HG02642 (cell line): ENCODE results near the gene KCNH5.

Experiments used
- ATAC-seq: cut with Tn5 transposase; IDR thresholded peaks from one replicate; pipeline ENCODE4 v1.9.1; 2021; ENCODE audit warnings: mild to moderate bottlenecking; ENCODE audit not compliant: unreplicated experiment, poor library complexity

The KCNH5 gene

DNA sequence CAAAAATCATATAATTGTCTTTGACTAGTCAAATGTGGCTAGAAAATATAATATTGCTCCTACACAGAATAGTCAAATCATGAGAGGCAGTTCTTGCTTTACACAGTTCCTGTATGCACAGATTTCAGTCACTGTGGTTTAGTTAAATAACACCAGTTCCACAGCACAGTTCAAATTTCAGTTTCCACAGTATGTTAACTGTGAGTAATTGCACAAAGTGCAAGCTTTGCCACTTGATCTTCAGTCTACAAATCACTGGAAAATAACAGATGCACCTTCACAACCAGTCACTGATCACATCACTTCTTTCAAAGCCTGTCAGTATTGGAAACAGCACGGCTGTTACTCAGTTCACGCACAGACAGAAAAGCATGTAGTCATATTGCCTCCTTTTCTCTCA lies 38.7 kb downstream of the KCNH5 start:
- no peak for ATAC-seq

DNA sequence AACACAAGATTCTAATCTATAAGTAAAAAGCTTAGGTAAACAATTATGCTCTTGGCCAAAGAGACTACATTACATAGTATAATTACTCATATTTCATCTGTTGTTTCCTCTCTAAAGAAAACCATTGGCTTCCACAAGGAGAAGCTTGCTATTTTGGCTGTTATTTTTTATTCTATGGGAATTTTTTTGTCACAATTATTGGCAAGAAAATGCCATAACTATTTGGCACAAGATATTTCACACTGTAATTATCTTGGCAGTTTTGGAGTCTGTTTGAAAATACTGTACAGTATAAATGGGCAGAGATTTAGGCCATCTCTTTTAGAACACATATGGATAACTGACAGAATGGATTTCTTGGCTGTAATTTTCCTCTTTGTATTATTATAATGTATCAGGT lies 51.2 kb downstream of the KCNH5 start:
- ATAC-seq = no peak

DNA sequence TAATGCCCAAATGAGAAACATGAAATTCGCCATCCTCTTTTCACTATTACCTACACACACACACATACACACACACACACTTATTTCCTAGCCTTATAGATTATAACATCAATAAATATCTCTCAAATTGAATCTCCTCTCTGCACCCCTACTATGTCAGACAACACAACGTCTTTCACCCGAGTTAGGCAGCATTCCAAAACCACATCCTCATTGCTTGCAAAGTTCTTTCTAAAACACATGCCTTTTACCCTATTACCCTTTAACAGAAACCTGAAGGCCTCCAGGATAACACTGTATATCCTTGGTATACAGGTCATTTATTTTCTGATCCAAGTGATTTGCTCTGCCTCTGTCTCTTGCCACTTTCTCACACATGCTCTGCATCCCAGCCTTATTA lies 56.3 kb downstream of the KCNH5 start:
- ATAC-seq = no peak

DNA sequence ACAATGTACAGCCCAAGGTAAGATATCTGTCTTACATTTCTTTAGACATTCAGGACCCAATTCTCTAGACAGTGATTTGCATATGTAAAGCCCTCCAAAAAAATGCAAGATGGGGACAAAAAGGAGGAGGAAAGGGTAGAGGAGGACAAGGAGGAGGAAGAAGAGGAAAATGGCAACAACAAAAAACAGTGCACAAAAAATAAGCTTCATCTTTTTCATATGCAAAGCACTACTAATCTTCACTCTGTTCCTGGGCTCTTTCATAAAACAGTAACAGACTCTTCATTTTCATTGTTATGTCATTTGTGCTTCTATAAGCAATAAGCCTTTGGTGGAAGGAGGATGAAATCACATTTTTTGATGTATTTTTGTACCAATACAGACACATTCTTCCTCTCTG lies 61.4 kb downstream of the KCNH5 start:
- no peak for ATAC-seq

DNA sequence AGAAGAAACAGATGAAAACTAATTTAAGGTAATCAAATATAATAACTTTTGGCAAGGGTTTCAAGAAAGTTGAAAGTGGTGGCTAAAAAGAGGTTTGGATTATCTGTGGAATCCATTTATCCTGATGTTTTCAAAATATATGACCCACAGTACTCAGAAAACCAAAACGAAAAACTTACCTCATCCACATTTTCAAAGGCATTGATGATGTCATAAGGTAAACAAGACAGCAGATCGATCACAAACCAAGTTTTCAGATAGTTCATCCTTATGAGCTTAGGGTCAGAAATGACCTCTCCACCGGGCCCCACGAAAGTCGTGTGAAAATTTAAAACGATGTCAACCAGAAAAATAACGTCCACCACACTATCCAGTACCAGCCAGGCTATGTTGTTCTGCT lies 64.6 kb downstream of the KCNH5 start:
- no peak for ATAC-seq

DNA sequence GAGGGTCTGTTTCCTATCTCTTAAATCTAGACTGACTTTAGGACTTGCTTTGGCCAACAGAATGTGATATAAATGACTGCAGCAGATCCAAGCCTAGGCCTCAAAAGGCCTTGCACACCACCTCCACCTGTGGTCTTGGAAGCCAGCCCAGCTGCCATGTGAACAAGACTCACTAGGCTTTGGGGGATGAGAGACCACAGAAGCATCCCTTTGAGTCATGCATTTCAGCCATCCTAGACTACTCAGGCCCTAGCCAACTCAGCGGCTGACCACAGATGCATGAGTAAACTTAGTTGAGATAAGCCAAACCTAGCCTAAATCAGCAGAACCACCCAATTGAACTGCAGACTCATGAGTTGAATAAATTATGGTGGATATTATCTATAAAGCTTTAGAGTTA lies 87.7 kb downstream of the KCNH5 start:
- no peak for ATAC-seq

DNA sequence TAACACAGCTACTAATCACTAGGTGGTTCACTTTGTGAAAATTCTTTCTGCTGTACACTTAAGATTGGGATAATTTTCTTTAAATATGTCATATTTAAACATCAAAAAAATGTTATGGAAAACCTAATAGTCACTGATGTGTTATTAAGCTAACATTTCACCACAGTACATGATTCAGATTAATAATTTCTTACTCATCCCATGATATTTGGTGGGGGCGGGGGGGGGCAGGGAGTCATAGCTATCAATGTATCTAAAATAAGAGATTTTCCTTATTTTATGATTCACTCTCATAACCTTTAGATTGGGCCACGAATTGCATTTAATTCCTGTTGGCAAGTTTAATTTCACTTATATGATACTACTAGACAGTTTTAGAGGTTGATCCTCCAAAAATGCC lies 88.8 kb downstream of the KCNH5 start:
- no peak for ATAC-seq

DNA sequence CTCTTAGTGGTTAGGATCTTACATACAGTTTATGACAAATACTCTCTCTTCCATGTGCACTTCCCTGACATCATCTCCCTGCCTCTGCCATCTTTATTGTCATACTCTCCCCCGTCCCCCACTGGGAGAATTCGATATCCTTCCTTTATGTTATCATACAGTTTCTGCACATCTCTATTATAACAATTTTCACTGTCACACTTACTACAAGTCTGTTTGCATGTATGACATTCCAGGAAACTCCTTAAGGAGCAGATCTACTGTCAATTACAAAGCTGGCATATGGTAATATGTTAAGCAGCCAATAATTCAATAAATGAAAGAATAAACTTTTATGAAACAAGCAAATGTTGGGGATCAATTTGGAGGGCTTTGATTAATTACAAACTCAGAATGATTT lies 91.1 kb downstream of the KCNH5 start:
- ATAC-seq = no peak

DNA sequence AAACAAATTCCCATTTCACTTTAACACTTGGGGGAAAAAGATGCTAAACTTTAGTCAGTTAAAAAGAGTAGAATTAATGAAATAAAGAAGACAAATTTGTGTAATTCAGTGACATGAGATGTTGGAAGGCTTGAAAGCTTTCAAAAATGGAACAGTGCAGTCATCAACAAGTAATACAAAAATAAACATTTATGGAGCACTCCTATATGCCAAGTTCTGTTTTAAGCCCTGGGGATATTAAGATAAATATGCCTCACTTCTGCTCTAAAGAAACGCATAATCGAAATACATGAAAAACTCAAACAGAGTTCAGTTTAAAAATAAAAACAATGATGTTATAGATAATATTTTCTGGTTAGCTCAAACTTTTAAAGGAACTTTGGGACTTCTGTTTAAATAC lies 93.0 kb downstream of the KCNH5 start:
- no peak for ATAC-seq

DNA sequence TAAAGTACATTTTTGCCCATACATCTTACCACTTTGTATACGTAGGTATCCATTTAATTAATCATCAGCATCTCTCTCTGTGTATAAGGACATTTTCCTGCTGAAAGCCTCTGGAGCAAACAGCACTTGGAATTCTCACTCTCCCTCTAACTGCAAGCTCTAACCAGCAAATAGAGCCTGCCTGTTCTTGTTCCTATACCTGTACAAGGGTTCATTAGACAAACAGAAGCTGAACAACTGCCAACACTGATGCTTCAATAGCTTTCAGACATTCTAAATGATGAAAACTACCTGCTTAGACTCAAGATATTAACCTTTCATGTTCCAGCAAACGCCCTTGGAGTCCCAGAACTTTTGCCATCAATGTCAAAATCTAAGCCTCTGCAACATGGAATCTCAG lies 98.0 kb downstream of the KCNH5 start:
- no peak for ATAC-seq

DNA sequence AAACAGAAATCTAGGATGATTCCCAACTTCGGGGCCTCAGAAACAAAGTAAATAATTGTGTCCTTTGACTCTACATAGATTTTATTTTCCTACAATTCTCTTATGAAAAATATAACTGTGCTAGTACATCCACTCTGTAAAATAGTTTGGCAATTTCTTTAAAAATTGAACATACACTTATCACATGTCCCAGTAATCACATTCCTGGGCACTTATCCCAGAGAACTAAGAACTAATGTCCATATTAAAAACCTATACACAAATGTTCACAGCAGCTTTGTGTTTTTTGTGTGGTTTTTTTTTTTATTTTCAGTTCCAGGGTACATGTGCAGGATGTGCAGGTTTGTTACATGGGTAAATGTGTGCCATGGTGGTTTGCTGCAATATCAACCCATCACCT lies 99.0 kb downstream of the KCNH5 start:
- no peak for ATAC-seq

DNA sequence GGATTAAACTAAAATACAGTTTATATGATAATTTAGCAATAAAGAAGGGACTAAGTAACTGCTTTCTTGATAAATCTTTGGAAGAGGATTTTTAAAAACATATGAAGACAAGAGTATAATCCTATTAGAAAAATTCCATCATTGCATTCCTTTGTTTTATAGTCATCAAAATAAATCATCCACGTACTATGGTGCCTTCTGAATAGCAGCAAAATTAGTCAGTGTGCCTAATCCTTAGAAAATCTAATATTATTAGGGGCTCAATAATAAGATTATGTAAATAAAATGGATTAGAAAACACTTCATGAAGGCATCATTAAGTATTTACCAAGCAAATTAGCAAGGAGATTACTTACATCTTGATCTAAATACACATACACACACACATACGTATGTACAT lies 102.1 kb downstream of the KCNH5 start:
- ATAC-seq = no peak

DNA sequence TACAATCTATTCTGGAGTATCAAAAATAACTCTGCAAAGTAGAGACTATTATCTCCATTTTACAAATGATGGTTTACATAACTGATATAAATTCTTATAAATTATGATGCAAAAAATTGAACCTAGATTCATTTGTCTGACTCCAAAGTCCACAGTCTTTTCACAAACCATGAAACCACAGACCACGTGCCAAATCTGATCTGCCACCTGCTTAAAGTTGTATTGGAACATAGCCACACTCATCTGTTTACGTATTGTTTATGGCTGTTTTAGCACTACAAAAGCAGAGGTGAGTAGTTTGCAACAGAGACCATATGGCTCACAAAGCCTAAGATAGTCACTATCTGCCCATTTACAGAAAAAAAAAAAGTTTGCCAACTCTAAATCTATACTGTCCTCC lies 105.3 kb downstream of the KCNH5 start:
- ATAC-seq = no peak

DNA sequence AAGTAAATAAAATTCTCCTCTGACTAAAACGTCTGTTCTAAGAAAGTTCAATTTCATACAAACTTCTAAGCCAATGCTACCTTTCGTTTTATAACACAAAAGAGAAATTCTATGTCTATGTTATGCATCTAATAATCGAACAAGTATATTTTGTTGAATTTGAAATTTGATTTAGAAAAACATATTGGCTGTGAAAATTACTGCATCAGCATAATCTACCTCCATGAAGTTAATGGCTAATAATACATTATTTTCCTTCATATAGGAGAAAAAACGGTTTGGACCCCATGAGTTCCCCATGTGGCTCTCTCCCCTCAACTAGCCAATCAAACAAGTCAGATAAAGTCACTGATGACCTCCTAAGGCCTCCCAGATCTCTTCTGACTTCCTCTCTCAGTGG lies 106.5 kb downstream of the KCNH5 start:
- ATAC-seq = no peak

DNA sequence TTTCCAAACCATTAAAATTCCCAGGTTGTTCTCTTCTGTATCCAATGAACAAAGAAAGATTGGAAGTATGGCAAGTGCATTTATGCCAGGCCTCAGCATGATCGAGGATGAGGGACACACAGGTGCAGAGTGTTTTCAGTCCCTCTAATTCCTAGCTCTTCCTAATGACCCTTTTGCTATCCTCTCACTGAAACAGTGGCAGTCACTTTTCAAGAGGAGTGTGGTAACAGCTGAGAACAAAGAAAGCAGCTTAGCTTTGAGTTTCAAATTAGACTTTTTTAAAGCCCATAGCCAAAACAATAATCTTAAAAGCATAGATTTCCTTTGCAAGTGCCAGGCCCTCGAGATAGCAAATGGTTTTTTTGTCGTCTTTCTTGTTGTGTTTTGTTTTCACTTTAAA lies 110.8 kb downstream of the KCNH5 start:
- ATAC-seq = no peak

DNA sequence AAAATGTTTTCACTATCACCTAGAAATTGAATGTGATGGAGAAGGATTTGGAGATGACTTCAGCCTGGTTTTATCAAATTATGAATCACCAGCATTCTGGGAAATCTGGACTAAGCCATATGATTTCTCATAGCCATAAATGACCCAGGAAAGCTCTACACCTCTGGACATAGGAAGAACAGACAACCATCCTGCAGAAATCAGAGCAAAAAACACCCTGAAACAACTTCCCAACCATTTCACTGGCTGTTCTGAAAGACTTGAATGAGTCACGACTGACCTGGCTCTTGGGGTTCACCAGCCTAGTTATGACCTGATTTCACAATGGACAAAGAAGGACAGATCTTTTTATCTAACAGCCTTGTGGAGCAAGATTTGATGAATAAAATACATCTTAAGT lies 123.8 kb downstream of the KCNH5 start:
- no peak for ATAC-seq

DNA sequence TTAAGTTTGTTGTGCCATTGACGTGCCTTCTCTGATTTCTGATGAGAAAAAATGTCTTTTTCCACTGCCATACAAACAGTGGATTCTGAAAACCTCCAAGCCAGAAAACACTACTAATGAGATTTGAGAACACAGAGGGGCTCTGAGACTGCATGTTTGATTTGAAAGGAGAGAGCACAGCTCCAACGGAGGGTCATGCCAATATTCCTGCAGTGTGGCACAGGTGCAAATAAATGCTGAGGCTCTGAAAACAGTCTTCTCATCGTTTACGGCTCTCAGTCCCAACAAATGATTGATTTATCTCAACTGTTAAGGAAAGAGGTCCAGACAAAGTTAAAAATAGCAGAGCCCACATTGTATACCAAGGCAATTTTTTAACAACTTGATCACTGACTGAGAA lies 128.7 kb downstream of the KCNH5 start:
- ATAC-seq = no peak

DNA sequence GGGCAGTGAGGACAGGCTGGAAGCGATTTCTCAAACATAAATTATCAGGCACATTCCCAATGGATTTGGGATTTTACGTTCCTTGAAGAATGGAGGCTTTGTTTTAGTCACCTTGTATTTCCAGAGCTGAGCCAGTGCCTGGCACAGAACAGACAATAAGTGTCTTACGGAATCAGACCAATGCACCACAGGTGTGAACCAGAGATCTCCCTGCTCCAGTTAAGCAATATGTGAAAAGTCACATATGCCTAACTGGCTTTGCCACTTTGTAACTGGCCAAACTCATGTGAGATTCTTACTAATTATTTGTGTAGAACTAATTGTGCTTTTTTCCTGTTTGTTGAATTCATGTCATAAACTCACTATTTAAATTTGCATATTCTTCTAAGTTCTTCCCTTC lies 130.4 kb downstream of the KCNH5 start:
- no peak for ATAC-seq

DNA sequence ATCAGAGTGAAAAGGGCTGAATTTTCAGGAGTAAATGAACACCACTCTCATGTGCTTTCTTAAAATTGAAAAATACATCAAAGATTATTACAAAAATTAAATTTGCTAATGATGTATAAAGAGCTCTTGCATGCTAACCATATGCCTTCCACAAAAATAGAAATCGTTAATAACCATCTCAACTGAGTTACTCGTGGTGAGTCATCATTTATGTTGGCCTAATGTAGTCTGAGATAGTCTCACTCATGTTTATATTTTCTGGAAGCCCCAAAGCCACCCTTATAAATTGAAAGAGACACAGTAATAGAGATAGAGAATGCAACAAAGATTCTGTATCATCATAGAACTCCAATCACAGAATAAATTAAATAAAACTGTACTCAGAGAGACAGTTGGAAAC lies 131.2 kb downstream of the KCNH5 start:
- ATAC-seq = no peak

DNA sequence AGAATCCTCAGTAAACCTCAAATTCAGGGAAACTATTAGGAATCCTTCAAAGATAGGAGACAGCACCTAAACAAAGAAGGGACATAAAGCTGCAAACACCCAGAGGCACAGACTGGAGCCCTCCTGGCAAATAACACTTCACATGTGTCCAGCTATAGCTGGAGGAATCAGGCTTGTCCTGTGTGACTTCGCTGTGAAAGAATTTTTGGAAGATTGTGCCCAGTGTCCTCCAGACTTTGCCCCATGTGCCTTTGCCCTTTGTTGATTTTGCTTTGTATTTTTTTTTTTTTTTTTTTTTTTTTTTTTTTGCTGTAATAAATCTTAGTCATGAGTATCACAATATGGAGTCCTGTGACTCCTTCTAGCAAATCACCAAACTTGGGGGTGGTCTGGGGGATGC lies 136.8 kb downstream of the KCNH5 start:
- ATAC-seq = no peak

DNA sequence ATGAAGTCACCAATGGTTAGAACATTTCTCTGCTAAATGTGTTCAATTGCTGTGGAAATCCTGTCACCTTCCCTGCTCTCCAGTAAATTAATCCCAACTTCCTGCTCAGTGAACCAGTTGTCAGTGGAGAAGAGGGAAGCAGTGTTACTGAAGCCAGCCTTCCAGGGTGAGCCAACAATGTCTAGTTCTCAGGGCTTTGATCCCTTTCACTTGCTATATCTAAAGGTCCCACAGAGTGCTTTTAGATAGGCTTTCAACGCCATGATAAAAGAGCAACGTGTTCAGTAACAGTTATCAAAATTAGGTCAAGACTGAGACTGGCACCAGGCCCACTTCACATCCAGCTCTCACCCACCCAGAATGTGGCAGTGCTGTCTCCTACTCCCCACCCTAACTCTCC lies 139.7 kb downstream of the KCNH5 start:
- no peak for ATAC-seq

DNA sequence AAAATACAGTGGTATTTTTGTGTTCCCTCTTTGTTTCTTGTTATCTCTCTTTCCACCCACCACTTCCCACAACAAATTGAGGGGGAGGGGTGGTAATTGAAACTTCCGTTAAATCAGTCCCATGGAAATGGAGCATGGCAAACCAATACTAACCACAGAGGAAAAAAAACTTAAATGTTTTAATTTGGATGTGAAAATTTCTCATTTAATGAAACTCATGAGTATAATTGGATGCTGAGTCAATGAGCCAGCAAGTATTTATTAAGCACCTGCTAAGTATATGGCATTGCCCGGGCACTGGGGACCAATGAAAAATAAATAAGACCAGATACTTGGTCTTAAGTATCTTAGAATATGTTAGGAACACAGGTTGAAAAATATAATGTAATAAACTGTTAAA lies 147.5 kb downstream of the KCNH5 start:
- no peak for ATAC-seq

DNA sequence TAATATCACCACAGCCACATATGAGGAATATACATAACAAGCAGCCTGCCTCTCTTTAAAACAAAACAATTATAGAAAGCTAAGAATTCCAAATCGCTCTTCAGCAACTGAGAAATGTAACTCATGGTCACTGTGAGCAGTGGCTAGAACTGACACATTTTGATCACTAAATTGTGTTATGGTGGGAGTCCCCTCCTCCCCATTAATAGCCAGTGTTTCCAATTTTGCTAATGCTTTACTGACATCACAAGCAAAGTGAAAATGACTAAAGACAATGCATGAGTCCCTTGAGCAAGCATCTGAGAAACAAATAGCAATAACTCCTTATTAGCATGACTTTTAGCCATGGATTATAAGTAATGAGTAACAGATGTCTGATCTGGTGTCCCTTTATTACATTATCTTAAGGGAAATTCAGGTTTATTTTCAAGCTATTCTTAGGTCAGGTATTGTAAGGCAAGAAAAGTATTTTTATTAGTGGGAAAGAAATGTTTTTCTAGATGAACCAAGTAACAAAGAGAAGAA lies 148.3 kb downstream of the KCNH5 start:
- ATAC-seq = no peak
